ENCODE measurements around the gene IGFBP4. TPM values are rescaled to one million over a fixed set of nuclear protein-coding genes. Genes with fewer than 3 reads are reported as not detected.

Gene IGFBP4
- total RNA-seq, 1 donor from 2014 or later = 191 TPM

DNA sequence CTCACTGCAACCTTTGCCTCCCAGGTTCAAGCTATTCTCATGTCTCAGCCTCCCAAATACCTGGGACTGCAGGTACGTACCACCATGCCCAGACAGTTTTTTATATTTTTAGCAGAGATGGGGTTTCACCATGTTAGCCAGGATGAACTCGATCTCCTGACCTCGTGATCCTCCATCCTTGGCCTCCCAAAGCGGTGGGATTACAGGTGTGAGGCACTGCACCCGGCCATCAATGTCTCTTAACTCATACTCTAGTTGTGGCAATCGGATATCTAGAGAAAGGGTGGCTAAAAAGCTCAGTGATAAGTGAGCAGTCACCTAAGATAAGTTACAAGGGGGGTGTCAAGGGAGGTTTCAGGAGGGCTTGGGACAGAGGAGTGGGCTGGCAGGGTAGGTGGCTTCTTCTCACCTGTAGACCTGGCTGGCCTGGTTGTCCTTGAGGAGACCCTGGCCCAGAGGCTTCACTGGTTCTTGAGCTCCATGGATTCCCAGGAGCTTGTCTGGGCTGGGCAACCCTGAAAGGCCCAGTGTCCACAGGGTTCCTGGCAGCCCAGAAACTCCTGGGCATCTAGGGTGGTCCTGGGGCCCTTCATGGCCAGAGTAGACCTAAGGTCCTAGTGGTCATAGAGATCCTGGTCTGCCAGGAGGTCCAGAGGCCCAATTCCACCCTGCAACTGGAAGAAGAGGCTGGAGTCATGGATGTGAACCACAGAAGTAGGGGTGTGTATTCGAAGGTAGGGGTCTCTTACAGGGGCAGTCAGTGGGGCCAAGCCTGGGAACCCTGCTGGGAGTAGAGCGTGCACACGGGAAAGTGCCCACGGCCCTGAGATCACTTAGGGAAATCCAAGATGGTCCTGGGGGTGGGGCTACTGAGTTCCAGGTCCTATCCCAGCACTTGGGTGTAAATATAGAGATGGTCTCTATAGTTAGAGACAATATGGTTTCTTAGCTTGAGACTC, 12.7 kb upstream of the IGFBP4 start:
- intact Hi-C loops (cut with micrococcal nuclease) = no loop called here

DNA sequence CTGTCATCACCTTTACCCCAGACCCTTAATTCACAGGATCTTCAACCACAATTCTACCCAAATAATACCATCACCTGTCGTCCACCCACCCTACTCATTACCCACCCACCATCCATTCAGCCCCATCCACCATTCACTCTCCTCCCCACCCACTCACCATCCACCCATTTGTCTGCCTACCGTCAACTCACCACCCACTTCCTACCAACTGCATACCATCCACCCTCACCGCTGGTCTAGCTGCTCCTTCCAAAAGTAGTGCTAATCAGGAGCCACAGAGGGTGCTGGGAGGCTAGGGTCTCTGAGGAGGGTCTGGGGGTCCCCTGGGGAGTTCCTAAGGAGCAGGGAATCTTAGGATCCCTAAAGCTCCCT, 12.0 kb upstream of the IGFBP4 start:
- intact Hi-C loops (cut with micrococcal nuclease) = no loop called here

DNA sequence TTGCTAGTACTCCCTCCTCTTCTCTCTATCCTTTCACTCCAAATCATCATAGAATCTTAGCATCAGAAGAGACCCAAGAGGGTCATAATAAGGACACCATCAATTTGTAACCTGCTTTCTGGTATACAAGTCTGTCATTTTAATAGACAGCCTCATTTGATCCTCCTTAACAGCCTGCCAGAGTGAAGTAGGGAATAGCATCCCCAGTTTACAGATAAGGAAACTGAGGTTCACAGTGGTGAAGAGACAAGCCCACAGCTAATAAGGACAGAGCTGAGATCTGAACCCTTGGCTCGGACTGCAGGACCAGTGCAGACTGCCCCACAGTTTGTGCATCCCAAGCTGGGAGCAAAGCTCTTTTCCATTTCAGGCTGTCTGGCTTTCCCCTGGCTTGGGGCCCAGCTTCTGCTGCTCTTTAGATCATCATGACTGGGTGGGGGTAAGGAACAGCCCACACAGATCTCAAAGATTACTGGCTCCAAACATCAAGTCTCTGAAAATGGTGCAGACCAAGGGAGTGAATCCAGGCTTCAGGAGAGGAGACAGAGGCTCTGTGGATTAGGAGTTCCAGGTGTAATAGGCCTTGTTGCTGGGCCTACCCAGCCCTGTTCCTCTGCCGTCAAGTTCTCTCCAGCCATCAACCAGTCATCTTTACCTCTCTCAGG, 10.3 kb upstream of the IGFBP4 start:
- intact Hi-C loops (cut with micrococcal nuclease) = no loop called here

DNA sequence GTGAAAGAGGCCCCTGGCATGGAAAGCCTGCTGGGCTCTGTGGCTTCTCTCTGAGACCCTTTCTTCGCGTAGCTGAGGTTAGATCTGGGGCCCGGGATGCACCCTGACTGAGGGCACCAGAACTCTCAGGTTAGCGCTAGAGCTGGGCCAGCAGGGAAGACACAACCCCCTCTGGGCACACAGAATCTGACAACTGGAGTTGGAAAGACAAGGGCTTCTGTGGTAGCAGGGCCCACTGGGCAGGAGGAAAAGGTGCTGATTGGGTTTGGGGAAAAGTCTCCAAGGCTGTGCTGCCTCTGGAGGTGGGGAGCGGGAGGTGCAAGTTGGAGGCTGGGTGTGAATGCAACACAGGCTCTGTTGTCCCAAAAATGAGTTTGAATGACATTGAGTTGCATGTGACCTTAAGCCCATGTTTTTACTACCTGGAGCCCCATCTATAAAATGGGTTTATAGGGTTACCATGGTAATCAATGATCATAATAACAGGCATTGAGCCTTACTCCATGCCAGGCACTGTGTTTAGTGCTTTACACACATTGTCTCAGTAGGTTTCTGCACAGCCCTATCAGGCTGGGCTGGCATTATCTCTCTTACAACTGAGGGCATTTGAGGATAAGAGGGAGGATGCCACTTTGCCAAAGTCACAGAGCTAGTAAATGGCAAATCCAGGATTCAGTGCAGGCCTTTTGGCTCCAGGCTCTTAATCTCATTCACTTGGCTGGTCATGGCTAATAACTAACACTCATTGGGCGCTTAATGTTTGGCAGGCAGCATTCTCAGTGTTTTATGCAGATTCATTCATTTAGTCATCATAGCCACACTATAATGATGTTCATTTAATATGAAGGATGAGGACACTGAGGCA, 9.5 kb upstream of the IGFBP4 start:
- intact Hi-C loops (cut with micrococcal nuclease) = no loop called here

DNA sequence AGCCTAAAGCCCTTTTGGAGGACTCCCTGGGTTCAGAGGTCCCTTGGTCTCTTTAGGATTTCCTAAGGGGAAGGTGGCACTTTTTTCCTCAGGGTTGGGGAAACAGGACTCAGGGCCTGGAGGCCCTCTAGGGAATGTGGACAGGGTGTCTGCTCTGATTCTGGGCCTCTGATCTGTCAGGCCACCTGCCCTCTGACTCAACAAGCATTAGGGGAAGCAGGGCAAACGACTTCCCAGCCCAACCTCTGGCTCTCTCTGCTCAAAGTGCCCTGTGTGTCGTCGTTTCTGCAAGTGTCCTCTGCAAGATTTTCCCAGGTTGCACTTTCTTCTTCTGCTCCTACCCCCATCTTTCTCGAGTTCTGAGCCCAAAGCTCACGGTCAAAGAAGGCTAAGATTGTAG, 6.6 kb upstream of the IGFBP4 start:
- intact Hi-C loops (cut with micrococcal nuclease) = no loop called here

DNA sequence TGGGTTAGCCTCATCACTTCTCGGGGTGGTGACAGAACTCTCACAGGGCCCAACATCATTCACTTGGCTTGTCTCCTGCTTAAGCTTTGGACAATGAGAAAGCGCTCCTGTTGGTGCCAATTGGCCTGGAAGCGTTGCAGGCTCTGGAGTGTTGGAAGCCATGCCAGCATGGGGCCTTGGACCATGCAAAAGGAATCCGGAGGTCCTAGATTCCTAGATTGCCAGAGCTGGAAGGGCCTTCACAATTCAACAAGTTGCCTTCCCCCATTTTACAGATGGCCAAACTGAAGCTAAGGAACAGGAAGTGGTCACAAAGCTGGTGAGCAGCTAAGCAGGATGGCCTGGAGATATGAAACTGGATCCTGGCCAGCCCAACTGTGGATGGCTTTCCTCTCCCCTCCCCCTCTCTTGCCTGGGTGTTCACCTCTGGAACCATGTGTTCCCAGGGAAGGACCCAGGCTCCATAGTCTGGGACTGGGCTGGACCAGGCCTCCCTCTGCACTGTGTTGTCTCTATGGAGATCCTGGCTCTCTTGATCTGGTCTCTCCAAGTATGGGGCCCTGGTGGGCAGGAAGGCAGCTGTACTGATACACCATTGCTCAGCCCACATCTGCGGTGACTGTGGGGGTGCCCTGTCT, 6.0 kb upstream of the IGFBP4 start:
- intact Hi-C loops (cut with micrococcal nuclease) = no loop called here

DNA sequence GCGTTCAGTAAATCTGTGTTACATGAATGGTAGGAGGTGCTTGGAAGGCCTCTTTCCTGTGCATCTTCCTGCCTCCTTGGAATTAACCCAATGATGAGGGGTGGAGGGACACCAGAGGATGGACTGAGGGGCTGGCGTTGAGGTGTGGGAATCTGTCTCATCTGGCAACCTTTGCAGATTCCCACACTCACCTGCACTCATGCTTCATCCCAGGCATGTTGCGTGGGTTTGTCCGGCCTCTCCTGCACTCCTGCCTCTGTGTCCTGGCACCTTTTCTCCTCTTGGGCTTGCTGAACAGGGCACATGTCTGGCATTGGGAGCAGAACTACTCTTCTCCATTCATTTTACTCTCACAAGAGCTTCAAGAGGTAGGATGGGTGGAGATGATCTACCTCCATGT, 3.1 kb upstream of the IGFBP4 start:
- intact Hi-C loops (cut with micrococcal nuclease) = loop anchor here (5.0 to 10.0 kb wide), 2 partner anchors 37 to 75 kb away; partner anchors contain the start of gene GJD3

DNA sequence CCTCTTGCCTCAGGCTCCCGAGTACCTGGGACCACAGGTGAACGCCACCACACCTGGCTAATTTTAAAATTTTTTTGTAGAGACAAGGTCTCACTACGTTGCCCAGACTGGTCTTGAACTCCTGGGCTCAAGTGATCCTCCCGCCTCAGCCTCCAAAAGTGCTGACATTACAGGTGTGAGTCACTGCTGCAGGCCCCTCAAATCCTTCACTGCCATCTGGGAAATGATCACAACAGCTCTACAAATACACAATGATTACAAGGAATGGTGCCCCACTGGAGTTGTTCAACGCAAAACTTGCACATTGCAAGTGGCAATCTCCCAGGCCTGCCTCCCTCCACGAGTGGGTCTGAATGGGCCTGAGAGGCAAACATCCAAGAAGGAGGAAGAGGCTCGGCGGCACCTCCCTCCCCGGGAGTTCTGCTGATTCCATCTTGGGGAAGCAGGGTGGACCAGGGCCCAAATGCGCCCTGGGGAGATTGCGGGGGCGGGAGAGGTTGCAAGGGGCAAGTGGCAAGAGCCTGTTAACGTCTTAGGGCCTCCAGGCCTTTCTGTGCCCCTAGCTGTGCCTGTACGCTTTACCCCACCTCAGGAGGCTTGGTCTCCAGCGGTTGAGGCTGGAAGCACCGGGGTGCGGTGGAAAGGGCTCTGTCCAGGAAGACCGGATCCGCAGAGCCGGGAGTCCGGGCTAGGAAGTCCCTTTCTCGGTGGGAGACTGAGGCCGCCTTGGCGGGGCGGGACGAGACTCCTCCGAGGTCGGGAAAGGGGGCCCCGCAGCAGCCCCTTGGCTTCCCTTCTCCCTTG, 656 bp upstream of the IGFBP4 start:
- intact Hi-C loops (cut with micrococcal nuclease) = loop anchor here (5.0 to 10.0 kb wide), 2 partner anchors 35 to 78 kb away; partner anchors contain the start of gene GJD3

DNA sequence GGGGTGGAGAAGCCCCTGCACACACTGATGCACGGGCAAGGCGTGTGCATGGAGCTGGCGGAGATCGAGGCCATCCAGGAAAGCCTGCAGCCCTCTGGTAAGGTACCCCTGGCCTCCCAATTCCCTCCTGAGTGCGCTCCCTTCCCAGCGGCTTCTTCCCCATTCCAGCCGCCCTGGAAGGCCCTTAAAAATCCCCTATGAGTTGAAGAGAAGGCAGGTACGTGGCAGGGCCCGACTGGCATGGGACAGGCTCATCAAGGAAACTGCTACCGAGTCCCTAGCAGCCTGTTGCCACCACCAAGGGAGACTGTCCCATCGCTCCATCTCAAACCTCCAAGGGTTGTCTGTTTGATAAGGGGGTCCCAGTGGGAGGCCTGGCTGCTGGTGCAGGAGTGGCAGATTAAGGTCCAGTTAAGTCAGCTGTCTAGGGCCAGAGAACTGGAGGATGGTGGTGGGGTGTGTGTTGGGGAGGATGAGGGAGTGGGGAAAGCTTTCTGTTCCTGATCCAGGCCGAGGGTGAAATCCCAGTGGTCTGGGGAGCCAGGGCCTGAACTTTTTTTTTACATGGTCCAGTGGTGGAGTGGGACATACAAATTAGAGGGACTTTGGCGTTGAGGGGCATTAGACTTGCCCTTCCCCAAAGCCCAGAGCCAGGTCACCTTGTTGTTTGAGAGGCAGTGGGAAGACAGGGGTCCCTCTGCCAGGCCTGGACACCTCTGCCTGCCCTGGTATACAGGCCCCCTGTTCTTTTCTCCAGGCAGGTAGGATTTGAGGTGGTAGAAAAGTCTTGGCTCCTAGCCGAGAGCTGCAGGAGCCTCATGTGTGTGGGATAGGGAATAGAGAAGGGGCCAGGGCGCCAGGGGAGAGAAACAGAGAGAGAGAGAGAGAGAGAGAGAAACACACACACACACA, 994 bp downstream of the IGFBP4 start:
- intact Hi-C loops (cut with micrococcal nuclease) = loop anchor here (2.0 to 10.0 kb wide), 3 partner anchors 33 to 89 kb away; partner anchors contain the start of gene GJD3

DNA sequence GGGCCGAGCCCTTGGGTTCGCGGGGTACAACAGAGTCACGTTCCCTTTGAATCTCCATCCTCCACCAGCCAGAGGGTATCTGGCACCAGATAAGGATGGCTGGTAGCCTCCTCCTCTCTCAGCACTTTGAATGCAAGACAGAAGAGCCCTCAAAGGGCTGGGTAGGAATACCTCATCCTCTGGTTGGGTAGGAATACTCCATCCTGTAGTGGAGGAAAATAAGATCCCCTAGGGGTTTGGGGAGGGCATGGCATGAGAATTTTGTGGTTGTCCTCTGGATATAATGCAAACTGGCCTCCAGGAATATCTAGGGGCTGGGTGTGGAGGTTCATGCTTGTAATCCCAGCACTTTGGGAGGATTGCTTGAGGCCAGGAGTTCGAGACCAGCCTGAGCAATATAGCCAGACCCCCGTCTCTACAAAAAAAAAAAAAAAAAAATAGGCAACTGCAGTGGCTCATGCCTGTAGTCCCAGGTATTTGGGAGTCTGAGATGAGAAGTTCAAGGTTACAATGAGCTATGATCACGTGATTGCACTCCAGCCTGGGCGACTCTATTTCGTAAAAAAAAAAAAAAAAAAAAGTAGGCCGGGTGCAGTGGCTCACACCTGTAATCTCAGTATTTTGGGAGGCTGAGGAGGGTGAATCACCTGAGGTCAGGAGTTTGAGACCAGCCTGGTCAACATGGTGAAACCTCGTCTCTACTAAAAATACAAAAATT, 2.7 kb downstream of the IGFBP4 start:
- intact Hi-C loops (cut with micrococcal nuclease) = loop anchor here (2.0 to 10.0 kb wide), 3 partner anchors 71 to 87 kb away; partner anchors contain the start of gene GJD3

DNA sequence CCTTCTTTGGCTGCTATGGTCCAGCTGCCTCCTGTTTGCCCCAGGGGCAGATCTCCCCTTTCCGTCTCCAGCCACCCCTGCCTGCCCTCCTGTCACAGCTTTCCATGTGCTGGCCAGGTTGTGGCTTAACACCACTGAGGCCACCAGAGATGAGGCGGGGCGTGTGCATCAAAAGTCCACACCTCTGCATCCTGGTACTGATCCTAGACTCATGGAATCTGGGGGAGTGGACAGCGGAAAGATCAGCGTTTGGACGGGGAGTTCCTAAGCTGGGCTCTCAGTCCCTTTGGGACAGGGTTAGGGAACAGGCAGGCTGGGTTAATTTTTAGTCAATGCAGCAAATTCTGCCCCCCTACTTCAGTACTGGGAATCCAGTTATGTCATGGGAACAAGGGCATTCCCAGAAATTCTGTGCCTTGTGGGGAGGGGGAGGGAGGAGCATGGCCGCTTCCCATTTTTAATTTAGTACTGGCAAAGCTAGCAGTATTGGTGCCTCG, 3.9 kb downstream of the IGFBP4 start:
- intact Hi-C loops (cut with micrococcal nuclease) = loop anchor here (5.0 to 10.0 kb wide), 2 partner anchors 70 to 82 kb away; partner anchors contain the start of gene GJD3

DNA sequence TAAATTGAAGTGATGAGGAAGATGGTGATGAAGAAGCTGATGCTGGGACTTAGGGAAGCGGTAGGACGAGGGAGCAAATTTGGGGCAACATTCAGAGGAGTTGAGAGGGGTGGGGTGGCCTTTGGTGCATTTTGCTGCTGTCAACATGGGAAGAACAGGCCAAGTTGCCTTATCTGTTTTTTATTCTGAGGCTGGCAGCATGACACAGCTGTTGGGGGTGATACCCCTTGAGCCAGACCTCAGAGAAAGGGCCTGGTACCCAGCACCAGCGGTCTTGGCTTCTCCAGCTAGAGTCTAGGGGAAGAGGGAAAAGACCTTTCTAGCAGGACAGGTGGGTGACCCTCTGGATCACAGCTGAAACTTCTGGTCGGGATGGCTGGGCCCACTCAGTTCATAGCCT, 4.6 kb downstream of the IGFBP4 start:
- intact Hi-C loops (cut with micrococcal nuclease) = loop anchor here (5.0 to 10.0 kb wide), 2 partner anchors 69 to 83 kb away; partner anchors contain the start of gene GJD3

DNA sequence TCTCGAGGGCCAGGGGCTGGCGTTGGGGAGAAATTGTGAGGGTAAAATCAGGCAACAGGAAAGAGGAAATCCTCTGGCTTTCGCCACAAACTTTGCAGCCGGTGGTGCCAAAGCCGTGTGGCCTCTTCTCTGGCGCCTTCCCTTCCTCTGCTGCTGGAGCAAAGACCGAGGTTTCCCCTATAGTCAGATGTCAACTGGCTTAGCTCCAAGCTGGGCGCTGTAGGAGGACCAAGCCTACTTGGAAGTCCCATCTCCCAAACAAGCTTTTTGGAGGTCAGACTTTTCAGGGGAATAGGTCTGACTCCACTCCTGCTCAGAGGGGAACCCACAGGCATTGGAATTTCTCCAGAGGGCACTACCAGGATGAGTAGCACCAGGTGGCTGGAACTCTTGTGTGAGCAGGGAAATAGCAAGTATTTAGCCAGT, 5.0 kb downstream of the IGFBP4 start:
- intact Hi-C loops (cut with micrococcal nuclease) = loop anchor here (5.0 to 10.0 kb wide), 2 partner anchors 69 to 83 kb away; partner anchors contain the start of gene GJD3

DNA sequence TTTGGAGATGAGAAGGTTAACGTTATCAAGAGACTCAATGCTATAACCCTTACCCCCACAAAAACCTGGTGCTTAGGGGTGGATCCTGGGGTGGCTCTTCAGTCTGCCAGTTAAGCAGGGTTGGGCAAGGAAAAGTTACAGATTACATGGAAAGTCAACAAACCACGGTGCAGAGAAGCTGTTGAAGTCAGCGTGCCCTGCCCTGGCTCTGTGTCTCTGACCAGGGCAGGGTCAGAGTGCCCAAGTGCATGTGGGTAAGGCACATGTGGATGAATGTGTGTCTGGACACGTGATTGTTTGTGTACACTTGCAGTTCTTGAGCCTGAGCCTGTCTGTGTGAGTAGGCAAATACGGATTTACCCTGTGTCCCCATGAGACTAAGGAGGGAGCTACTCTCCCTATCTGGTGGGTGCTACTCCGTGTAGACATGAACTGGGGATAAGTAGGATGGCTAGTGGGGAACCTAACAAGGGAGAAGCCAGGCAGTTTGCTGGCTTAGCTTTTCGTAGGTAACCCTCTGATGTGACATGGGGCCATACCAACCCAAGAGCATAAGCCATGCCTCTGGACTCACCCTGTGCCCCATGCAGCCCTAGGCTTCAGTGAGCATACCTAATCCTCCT, 5.5 kb downstream of the IGFBP4 start:
- intact Hi-C loops (cut with micrococcal nuclease) = loop anchor here (5.0 to 10.0 kb wide), 2 partner anchors 69 to 84 kb away; partner anchors contain the start of gene GJD3

DNA sequence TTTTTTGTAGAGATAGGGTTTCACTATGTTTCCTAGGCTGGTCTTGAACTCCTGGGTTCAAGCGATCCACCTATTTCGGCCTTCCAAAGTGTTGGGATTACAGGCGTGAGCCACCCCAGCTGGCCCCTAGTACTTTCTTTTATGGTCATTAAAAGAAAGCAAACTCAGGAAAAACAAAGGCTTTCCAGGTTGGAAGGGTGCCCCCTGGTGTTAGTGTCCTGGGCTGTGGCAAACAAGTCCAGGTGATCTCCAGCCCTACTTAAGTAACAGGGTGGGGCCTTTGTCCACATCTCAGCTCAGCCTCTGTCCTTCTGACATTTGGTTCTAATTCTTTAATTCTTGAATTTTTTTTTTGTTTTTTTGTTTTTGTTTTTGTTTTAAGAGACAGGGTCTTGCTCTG, 6.9 kb downstream of the IGFBP4 start:
- intact Hi-C loops (cut with micrococcal nuclease) = loop anchor here (5.0 kb wide), 1 partner anchor 33 kb away; the partner anchor contains the start of gene TOP2A

DNA sequence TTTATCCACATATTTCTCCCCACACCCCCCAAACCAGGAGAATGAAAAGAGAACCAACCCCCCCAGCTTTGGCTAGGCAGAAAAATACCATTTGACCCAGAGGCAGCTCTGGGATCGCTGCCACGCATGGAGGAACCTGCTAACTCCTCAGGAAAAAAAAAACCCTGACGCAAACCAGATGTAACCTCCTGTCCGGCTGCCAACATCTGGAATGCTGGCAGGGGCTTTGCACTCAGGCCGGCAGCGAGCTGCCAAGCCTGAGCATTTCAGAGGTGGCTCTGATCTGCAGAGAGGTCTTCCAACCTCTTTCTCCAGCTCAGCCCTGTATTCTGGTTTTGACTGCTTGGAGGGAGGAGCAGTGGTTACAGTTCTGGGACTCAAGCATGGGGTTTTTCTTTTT, 8.2 kb downstream of the IGFBP4 start:
- intact Hi-C loops (cut with micrococcal nuclease) = loop anchor here (5.0 kb wide), 1 partner anchor 34 kb away; the partner anchor contains the start of gene TOP2A

DNA sequence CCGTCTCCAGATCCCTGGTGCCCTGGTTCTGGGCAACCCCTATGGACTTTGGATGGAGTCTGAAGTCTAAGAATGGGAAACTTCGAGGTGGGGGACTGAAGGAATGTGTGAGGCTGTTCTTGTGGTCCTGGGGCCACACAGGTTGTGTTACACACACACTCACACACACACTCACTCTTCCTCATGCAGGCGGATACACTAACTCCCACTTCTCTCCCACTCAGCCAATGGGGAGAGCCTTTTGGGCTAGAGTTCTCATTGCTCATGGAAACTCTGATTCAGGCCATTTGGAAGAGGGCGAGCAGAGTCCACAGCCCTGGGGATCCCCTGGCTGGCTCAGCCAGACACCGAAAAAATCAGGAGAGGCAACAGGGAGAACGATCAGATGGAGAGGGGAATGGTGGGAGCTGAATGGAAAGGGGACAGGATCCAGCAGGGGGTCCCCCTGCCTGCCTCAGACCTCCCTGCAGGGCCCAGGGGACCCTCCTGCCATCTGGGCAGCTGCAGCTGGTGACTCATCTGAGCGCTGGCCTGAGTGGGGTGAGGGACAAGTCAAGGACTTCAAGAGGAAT, 9.1 kb downstream of the IGFBP4 start:
- intact Hi-C loops (cut with micrococcal nuclease) = loop anchor here (5.0 kb wide), 1 partner anchor 35 kb away; the partner anchor contains the start of gene TOP2A
